BLaER1 (cell line): ENCODE measurements around the gene CLBA1.

Experiments
- H3K27ac ChIP-seq: shearing (Covaris generic); formaldehyde crosslinking; 2 replicates; pipeline ENCODE4 v1.8.1; 2022
- H3K27me3 ChIP-seq: shearing (Covaris generic); formaldehyde crosslinking; 2 replicates; pipeline ENCODE4 v1.8.1; 2022
- H3K36me3 ChIP-seq: shearing (Covaris generic); formaldehyde crosslinking; 2 replicates; pipeline ENCODE4 v1.8.1; 2022
- H3K4me1 ChIP-seq: shearing (Covaris generic); formaldehyde crosslinking; 2 replicates; pipeline ENCODE4 v1.8.1; 2022
- H3K4me2 ChIP-seq: shearing (Covaris generic); formaldehyde crosslinking; 2 replicates; pipeline ENCODE4 v1.8.1; 2022
- H3K4me3 ChIP-seq: shearing (Covaris generic); formaldehyde crosslinking; 2 replicates; pipeline ENCODE4 v1.8.1; 2022
- H3K9ac ChIP-seq: shearing (Covaris generic); formaldehyde crosslinking; 2 replicates; pipeline ENCODE4 v1.8.1; 2022
- H3K9me3 ChIP-seq: shearing (Covaris generic); formaldehyde crosslinking; 2 replicates; pipeline ENCODE4 v1.8.1; 2022
- H4K20me1 ChIP-seq: shearing (Covaris generic); formaldehyde crosslinking; 2 replicates; pipeline ENCODE4 v1.8.1; 2022
- Cebpa-rat ChIP-seq: shearing (Covaris generic); IDR thresholded peaks from 2 replicates; pipeline ENCODE4 v1.8.1; 2022

Gene CLBA1

DNA sequence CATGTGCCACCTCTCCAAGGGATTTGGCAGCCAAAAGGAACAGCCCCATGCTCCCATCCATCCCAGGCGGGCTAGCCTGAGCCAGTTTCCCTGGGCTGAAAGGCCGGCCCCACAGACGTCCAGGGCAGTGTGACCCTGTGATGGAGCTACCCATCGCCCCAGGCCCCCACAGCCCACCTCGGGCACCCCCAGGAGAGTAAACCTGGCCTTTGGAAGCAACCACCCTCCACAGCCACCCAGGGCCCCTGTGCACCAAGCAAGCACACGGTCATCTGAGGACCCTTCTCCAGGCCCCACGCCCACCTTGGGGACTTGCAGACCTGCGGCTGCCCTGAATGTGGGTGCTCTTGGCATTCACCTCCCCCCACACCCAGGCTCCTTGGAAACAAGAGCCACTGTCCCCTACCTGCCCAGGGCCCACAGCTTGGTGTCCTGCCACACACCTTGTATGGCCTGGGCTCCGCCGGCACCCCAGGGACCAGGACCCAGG lies 15.8 kb upstream of the CLBA1 start:
- H3K4me2 ChIP-seq, result peak overlapping the region; percentile 85; the same call in 1 of the 2 replicates
- H3K4me1 ChIP-seq, result peaks cover 59% of the 10 kb centered on the region
- no peaks in the 10 kb centered on the region for H3K9me3 ChIP-seq
- no peak overlapping the region for H3K9ac ChIP-seq
- no peaks in the 10 kb centered on the region for H3K36me3 ChIP-seq
- peaks cover 5% of the 10 kb centered on the region; the same call in 1 of the 2 replicates for H4K20me1 ChIP-seq
- no peak overlapping the region for H3K4me3 ChIP-seq
- H3K27me3 ChIP-seq, result no peaks in the 10 kb centered on the region
- H3K27ac ChIP-seq, result no peak overlapping the region
- TF ChIP-seq Cebpa-rat, result no peak

DNA sequence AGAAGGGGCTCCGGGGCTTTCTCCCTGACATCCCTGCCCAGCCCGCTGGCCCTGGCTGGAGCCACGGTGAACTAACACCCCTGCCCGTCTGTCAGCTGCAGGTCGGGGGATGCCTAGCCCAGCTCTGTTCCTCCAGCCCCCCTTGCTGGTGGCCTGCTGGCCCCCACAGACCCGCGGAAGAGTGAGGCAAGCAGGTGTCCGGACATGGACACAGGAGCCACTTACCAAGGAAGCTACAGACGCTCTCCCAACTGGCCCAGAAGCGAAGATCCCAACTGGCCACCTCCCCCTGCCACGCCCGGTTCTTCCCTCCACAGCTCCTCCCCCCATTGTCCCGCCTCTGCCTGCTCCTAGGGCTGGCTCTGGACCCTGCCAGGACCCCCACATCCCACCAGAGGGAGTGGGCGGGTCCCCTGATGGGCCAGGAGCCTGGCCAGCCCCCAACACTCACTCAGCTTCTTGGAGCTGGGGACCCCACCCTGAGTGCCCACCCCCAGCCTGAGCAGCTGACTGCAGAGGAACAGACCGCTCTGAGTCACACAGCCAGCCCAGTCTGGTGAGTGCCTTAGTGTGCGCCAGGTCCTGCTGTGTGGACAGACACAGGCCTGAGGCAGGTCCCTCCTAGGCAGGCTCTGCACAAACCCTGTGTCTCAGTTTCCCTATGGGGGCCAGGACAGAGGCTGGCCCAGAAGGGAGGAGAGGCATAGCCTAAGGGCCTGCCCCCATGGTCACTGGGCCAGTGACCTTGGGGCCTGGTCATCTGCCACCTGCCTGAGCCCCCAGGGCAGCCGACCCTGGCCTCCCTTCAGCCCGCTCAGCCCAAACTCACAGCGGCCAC lies 15.1 kb upstream of the CLBA1 start:
- Histone ChIP-seq H3K4me3 (no peak overlapping the region), H3K4me1 (peaks cover 61% of the 10 kb centered on the region), H3K27ac (no peak overlapping the region)

DNA sequence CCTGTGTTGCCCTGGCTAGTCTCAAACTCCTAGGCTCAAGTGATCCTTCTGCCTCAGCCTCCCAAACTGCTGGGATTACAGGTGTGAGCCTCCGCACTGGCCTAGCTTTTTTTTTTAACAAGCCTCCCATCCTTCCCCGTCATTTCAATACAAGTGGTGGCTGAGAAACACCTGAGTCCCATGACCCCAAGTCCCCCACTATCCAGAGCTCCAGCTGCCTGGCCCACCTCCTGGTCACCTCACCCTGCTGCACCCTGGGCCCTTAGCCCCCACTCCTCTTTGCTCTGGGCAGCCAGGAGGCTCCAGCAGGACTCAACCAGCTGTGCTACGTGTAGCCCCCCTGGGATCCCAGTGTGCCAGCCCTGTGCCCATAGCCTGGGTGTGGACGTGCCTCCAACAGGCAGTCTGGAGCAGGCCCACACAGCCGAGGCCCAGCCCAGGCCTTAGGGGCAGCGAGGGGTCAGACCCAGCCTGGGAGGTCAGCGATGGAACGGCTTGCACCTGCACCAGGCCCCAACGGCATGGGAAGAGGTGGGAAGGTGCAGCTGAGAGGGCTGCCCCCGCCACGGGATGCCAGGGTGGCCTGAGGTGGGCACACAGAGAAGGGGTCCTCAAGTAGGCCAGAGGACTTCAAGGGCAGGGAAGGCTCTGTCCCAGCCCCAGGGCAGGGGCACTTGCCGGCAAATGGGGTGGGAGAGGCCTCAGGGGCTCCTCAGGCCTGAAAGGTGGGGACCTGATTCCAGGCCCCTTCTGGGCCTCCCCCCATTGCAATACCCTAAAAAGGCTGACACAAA lies 13.9 kb upstream of the CLBA1 start:
- Histone ChIP-seq H3K4me3 (no peak overlapping the region), H3K27ac (peak overlapping the region; percentile 19), H3K9ac (no peak overlapping the region), H3K4me2 (no peak overlapping the region), H4K20me1 (peaks cover 16% of the 10 kb centered on the region), H3K27me3 (no peaks in the 10 kb centered on the region), H3K9me3 (no peaks in the 10 kb centered on the region), H3K36me3 (no peaks in the 10 kb centered on the region), H3K4me1 (peaks cover 70% of the 10 kb centered on the region)
- no peak for TF ChIP-seq Cebpa-rat

More for the DNA sequence above, 15.1 kb upstream of the CLBA1 start:
- Histone ChIP-seq H3K4me2 (no peak overlapping the region), H4K20me1 (peaks cover 12% of the 10 kb centered on the region; the same call in 1 of the 2 replicates), H3K27me3 (no peaks in the 10 kb centered on the region), H3K9ac (no peak overlapping the region), H3K9me3 (no peaks in the 10 kb centered on the region), H3K36me3 (no peaks in the 10 kb centered on the region)
- no peak for TF ChIP-seq Cebpa-rat

DNA sequence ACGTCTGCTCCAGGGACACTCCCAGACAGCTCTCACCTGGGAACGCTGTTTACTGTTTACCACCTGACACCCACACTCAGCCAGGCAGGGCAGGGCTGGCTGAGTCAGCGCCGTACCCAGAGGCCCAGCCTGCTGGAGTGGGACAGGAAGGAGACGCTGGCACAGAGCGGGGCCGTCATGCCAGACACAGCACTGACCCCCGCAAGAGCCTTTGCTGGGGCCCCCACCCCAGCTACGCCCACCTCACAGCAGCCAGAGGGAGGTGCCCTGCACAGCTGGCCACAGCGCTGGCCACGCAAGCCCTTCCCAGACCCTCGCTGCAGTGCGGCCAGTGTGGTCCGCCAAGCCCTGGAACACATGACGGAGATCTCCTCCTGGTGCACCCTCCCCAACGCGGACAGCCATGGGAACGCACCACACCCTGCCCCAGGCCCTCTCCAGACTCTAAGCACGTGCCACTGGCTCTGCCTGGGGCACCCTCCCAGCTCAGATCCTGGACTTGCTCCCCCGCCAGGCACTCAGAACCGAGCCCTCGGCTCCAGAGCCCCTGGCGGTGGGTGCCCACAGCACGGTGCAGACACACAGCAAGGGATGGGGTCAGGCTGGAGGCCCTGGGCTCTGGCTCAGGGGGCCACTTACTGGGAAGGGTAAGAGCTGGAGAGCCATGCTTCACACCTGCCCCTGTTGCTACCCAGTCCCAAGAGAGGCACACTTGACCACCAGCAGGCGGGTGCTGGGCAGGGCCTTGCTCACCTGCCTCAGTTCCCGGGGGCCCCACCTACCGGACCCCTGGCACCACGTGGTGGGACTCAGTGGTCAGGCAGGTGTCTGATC lies 13.1 kb upstream of the CLBA1 start:
- H3K27ac ChIP-seq, result no peak overlapping the region
- peaks cover 24% of the 10 kb centered on the region for H4K20me1 ChIP-seq
- H3K4me2 ChIP-seq, result peak overlapping the region; percentile 7; the same call in 1 of the 2 replicates
- no peaks in the 10 kb centered on the region for H3K9me3 ChIP-seq
- no peak overlapping the region for H3K4me3 ChIP-seq
- peaks cover 70% of the 10 kb centered on the region for H3K4me1 ChIP-seq
- no peaks in the 10 kb centered on the region for H3K36me3 ChIP-seq
- no peak overlapping the region for H3K9ac ChIP-seq
- no peak for TF ChIP-seq Cebpa-rat
- no peaks in the 10 kb centered on the region for H3K27me3 ChIP-seq

DNA sequence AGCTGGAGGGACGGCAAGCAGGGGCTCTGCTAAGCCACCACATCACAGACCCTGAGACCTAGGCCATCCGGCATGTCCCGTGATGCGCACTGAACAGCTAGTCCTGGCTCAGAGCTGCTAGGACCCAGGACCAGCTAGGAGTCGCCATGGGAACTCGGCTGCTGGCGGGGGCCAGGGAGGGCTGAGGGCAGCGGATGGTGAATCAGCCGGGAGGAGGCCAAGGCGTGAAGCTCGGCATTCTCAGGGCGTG lies 12.5 kb upstream of the CLBA1 start:
- no peak for TF ChIP-seq Cebpa-rat
- Histone ChIP-seq H3K27ac (no peak overlapping the region), H4K20me1 (peaks cover 24% of the 10 kb centered on the region), H3K4me3 (no peak overlapping the region), H3K36me3 (no peaks in the 10 kb centered on the region), H3K4me1 (peaks cover 67% of the 10 kb centered on the region), H3K27me3 (no peaks in the 10 kb centered on the region), H3K4me2 (peak overlapping the region; percentile 7; the same call in 1 of the 2 replicates), H3K9ac (no peak overlapping the region), H3K9me3 (no peaks in the 10 kb centered on the region)

DNA sequence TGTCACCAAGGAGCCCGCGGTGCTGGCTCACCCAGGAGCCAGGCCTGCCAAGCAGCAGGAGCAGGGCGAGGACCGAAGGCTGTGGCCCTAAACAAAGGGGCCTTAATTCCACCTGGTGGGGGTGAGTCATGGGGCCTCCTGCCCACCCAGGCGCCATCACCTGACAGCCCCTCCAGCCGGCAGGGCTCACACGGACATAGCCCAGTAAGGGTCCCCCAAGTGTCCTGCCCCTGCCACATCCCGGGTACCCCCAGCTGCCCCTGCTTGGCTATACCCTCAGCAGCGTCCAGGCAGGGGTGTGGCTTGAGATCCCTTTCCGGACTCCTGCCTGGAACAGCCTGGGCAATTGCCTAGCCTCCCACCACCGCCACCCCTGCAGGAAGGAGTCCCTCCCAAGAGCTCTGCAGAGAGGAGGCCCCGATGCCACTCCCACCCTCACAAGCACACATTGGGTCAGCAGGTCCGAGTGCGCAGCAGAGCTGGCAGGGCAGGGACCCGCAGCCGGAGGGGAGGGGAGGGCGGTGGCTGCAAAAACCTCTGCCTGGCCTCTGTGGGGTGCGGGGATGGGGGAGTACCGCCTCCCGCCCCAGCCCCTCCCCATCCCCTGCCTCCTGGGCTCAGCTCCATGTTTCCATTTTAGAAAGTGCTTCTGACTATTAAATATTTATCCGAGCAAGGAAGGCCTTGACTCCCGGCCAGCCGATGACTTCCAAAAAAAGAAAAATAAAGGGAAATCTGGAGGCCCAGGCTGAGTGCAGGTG lies 12.0 kb upstream of the CLBA1 start:
- no peak overlapping the region for H3K9ac ChIP-seq
- H3K4me2 ChIP-seq, result peak overlapping the region; percentile 7; the same call in 1 of the 2 replicates
- H3K4me1 ChIP-seq, result peaks cover 63% of the 10 kb centered on the region
- no peaks in the 10 kb centered on the region for H3K27me3 ChIP-seq
- peaks cover 22% of the 10 kb centered on the region for H4K20me1 ChIP-seq
- no peak overlapping the region for H3K27ac ChIP-seq
- no peaks in the 10 kb centered on the region for H3K36me3 ChIP-seq
- no peaks in the 10 kb centered on the region for H3K9me3 ChIP-seq
- TF ChIP-seq Cebpa-rat, result no peak
- H3K4me3 ChIP-seq, result no peak overlapping the region

DNA sequence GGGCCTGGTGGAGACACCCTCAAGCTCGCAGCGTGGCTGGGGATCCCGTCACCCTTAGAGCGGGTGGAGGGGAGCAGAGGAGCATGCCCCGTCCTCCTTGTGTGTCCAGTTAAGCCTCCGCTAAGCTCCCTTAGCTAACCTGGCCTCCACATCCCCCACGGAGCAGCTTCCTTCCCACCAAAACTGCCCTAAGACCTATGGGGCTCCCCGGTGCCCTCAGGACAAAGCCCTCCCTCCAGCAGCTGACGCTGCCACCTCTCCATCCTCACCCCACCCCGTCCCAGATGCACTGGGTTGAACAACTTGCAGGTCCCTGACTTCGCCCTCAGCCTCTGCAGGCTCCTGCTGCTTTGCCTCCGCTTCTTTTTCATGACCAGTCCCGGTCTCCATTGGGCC lies 11.4 kb upstream of the CLBA1 start:
- H3K4me3 ChIP-seq, result no peak overlapping the region
- H3K4me2 ChIP-seq, result no peak overlapping the region
- H3K27me3 ChIP-seq, result no peaks in the 10 kb centered on the region
- no peak for TF ChIP-seq Cebpa-rat
- no peaks in the 10 kb centered on the region for H3K36me3 ChIP-seq
- H3K27ac ChIP-seq, result no peak overlapping the region
- peaks cover 63% of the 10 kb centered on the region for H3K4me1 ChIP-seq
- 0 out of 2 replicates have a peak overlapping the region, but pooled peaks have one; percentile 6 for H3K9ac ChIP-seq
- H3K9me3 ChIP-seq, result no peaks in the 10 kb centered on the region
- peaks cover 19% of the 10 kb centered on the region for H4K20me1 ChIP-seq

DNA sequence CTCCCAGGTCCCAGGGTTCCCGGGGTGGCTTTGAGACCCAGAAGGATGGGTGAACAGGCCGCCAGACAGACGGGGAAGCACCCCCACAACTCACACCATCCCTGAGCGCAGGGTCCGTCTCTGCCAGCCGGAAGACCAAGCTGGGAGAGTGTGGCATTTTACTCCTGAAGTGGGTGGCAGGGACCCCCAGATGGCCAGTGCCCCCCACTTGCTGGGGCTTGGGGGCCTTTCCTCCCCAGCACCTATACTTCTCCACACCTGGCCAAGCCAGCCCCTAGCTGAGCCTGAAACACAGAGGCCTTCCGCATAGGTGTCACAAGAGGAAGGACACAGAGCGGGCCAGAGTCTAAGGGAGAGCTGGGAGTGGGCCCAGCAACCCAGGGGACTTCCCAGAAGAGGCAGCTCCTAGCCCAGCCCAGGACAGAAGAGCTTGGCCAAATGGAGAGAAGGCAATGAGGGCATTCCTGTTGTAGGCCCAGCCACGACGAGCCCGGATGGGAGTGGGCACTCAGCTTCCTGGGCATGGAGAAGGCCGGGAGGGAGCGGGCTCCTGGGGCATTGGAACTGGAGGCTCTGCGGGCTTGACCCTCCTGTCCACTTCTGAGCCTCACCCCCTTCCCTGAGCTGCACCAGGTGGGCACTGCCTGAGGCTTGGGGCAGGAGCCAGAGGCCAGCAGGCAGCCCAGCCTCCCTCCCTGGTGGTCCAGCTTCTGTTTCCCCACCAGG lies 10.8 kb upstream of the CLBA1 start:
- Histone ChIP-seq H3K9ac (no peak overlapping the region), H3K27me3 (no peaks in the 10 kb centered on the region), H3K36me3 (no peaks in the 10 kb centered on the region), H3K4me2 (no peak overlapping the region), H3K4me1 (peaks cover 65% of the 10 kb centered on the region), H4K20me1 (peaks cover 19% of the 10 kb centered on the region), H3K9me3 (no peaks in the 10 kb centered on the region), H3K4me3 (no peak overlapping the region), H3K27ac (no peak overlapping the region)
- no peak for TF ChIP-seq Cebpa-rat
